ENCODE results near the gene RUNX2. TPM values are rescaled to one million over a fixed set of nuclear protein-coding genes. Genes with fewer than 3 reads are reported as not detected.

Gene RUNX2
- total RNA-seq, 1 donor from 2014 or later: 0.52 TPM

GRCh38 chr6:45426251-45426650, 98.1 kb downstream of the RUNX2 start:
- H3K4me1 ChIP-seq (ENCODE audit: control insufficient read depth in 3 of 3, insufficient read depth in 3 of 3, low read length in 3 of 3): peaks cover 12 to 19% (median 18%) of the 10 kb centered on the region in 3 donors
- H3K27ac ChIP-seq (ENCODE audit: low read depth, low read length): no peak overlapping the region
- H3K27me3 ChIP-seq (ENCODE audit: control insufficient read depth in 3 of 3, insufficient read depth in 3 of 3, low read length in 3 of 3): peaks cover 19 to 27% (median 20%) of the 10 kb centered on the region in 3 donors
- no peaks in the 10 kb centered on the region for H3K36me3 ChIP-seq (ENCODE audit: control insufficient read depth in 3 of 3, insufficient read depth in 3 of 3, low read length in 3 of 3)
- no peak overlapping the region for H3K9ac ChIP-seq (ENCODE audit: low read depth in 1 of 3, low read length in 3 of 3)
- no peaks in the 10 kb centered on the region for H3K9me3 ChIP-seq (ENCODE audit: control insufficient read depth in 3 of 3, low read length in 3 of 3)
- H3K4me3 ChIP-seq (ENCODE audit: low read length in 3 of 3): no peak overlapping the region

- Histone ChIP-seq H3K27ac (ENCODE audit: low read depth, low read length) (no peak overlapping the region), H3K27me3 (ENCODE audit: control insufficient read depth in 3 of 3, insufficient read depth in 3 of 3, low read length in 3 of 3) (peaks cover 9 to 17% (median 16%) of the 10 kb centered on the region in 3 donors), H3K4me1 (ENCODE audit: control insufficient read depth in 3 of 3, insufficient read depth in 3 of 3, low read length in 3 of 3) (peaks cover 7 to 9% (median 9%) of the 10 kb centered on the region in 3 donors), H3K36me3 (ENCODE audit: control insufficient read depth in 3 of 3, insufficient read depth in 3 of 3, low read length in 3 of 3) (no peaks in the 10 kb centered on the region), H3K4me3 (ENCODE audit: low read length in 3 of 3) (no peak overlapping the region), H3K9ac (ENCODE audit: low read depth in 1 of 3, low read length in 3 of 3) (no peak overlapping the region), H3K9me3 (ENCODE audit: control insufficient read depth in 3 of 3, low read length in 3 of 3) (no peaks in the 10 kb centered on the region)
These were observed 99.6 kb downstream of the RUNX2 start for GRCh38 chr6:45427726-45428125.

- no peaks in the 10 kb centered on the region for H3K9me3 ChIP-seq (ENCODE audit: control insufficient read depth in 3 of 3, low read length in 3 of 3)
- H3K27me3 ChIP-seq (ENCODE audit: control insufficient read depth in 3 of 3, insufficient read depth in 3 of 3, low read length in 3 of 3): peaks cover 0 to 8% (median 8%) of the 10 kb centered on the region in 3 donors
- no peaks in the 10 kb centered on the region for H3K36me3 ChIP-seq (ENCODE audit: control insufficient read depth in 3 of 3, insufficient read depth in 3 of 3, low read length in 3 of 3)
- H3K4me3 ChIP-seq (ENCODE audit: low read length in 3 of 3): no peak overlapping the region
- no peak overlapping the region for H3K27ac ChIP-seq (ENCODE audit: low read depth, low read length)
- H3K9ac ChIP-seq (ENCODE audit: low read depth in 1 of 3, low read length in 3 of 3): no peak overlapping the region
- no peaks in the 10 kb centered on the region for H3K4me1 ChIP-seq (ENCODE audit: control insufficient read depth in 3 of 3, insufficient read depth in 3 of 3, low read length in 3 of 3)
These were observed 100.6 kb downstream of the RUNX2 start for GRCh38 chr6:45428727-45429126.

GRCh38 chr6:45430590-45431202, 102.6 kb downstream of the RUNX2 start:
- Histone ChIP-seq H3K4me1 (ENCODE audit: control insufficient read depth in 3 of 3, insufficient read depth in 3 of 3, low read length in 3 of 3) (no peaks in the 10 kb centered on the region), H3K36me3 (ENCODE audit: control insufficient read depth in 3 of 3, insufficient read depth in 3 of 3, low read length in 3 of 3) (no peaks in the 10 kb centered on the region), H3K9me3 (ENCODE audit: control insufficient read depth in 3 of 3, low read length in 3 of 3) (no peaks in the 10 kb centered on the region), H3K27me3 (ENCODE audit: control insufficient read depth in 3 of 3, insufficient read depth in 3 of 3, low read length in 3 of 3) (no peaks in the 10 kb centered on the region), H3K9ac (ENCODE audit: low read depth in 1 of 3, low read length in 3 of 3) (no peak overlapping the region), H3K27ac (ENCODE audit: low read depth, low read length) (no peak overlapping the region), H3K4me3 (ENCODE audit: low read length in 3 of 3) (no peak overlapping the region)

- H3K4me3 ChIP-seq (ENCODE audit: low read length in 3 of 3): no peak overlapping the region
- no peaks in the 10 kb centered on the region for H3K36me3 ChIP-seq (ENCODE audit: control insufficient read depth in 3 of 3, insufficient read depth in 3 of 3, low read length in 3 of 3)
- H3K4me1 ChIP-seq (ENCODE audit: control insufficient read depth in 3 of 3, insufficient read depth in 3 of 3, low read length in 3 of 3): peaks cover 0 to under 1% (median 0%) of the 10 kb centered on the region in 3 donors
- H3K27ac ChIP-seq (ENCODE audit: low read depth, low read length): no peak overlapping the region
- H3K27me3 ChIP-seq (ENCODE audit: control insufficient read depth in 3 of 3, insufficient read depth in 3 of 3, low read length in 3 of 3): no peaks in the 10 kb centered on the region
- H3K9ac ChIP-seq (ENCODE audit: low read depth in 1 of 3, low read length in 3 of 3): no peak overlapping the region
- no peaks in the 10 kb centered on the region for H3K9me3 ChIP-seq (ENCODE audit: control insufficient read depth in 3 of 3, low read length in 3 of 3)
These were observed 103.4 kb downstream of the RUNX2 start for GRCh38 chr6:45431317-45432065.

- Histone ChIP-seq H3K36me3 (ENCODE audit: control insufficient read depth in 3 of 3, insufficient read depth in 3 of 3, low read length in 3 of 3) (no peaks in the 10 kb centered on the region), H3K9ac (ENCODE audit: low read depth in 1 of 3, low read length in 3 of 3) (no peak overlapping the region), H3K4me1 (ENCODE audit: control insufficient read depth in 3 of 3, insufficient read depth in 3 of 3, low read length in 3 of 3) (peaks cover 0 to 5% (median 0%) of the 10 kb centered on the region in 3 donors)
These were observed 104.8 kb downstream of the RUNX2 start for GRCh38 chr6:45432977-45433376.

GRCh38 chr6:45433533-45434380, 105.6 kb downstream of the RUNX2 start:
- Histone ChIP-seq H3K9ac (ENCODE audit: low read depth in 1 of 3, low read length in 3 of 3) (no peak overlapping the region), H3K36me3 (ENCODE audit: control insufficient read depth in 3 of 3, insufficient read depth in 3 of 3, low read length in 3 of 3) (no peaks in the 10 kb centered on the region), H3K27me3 (ENCODE audit: control insufficient read depth in 3 of 3, insufficient read depth in 3 of 3, low read length in 3 of 3) (no peaks in the 10 kb centered on the region), H3K27ac (ENCODE audit: low read depth, low read length) (no peak overlapping the region), H3K4me3 (ENCODE audit: low read length in 3 of 3) (no peak overlapping the region), H3K4me1 (ENCODE audit: control insufficient read depth in 3 of 3, insufficient read depth in 3 of 3, low read length in 3 of 3) (peaks cover 0 to 7% (median 0%) of the 10 kb centered on the region in 3 donors), H3K9me3 (ENCODE audit: control insufficient read depth in 3 of 3, low read length in 3 of 3) (no peaks in the 10 kb centered on the region)

More at GRCh38 chr6:45432977-45433376, 104.8 kb downstream of the RUNX2 start:
- H3K9me3 ChIP-seq (ENCODE audit: control insufficient read depth in 3 of 3, low read length in 3 of 3): no peaks in the 10 kb centered on the region
- H3K27me3 ChIP-seq (ENCODE audit: control insufficient read depth in 3 of 3, insufficient read depth in 3 of 3, low read length in 3 of 3): no peaks in the 10 kb centered on the region
- H3K4me3 ChIP-seq (ENCODE audit: low read length in 3 of 3): no peak overlapping the region
- H3K27ac ChIP-seq (ENCODE audit: low read depth, low read length): no peak overlapping the region

GRCh38 chr6:45434381-45434700, 106.2 kb downstream of the RUNX2 start:
- H3K9me3 ChIP-seq (ENCODE audit: control insufficient read depth in 3 of 3, low read length in 3 of 3): no peaks in the 10 kb centered on the region
- H3K27me3 ChIP-seq (ENCODE audit: control insufficient read depth in 3 of 3, insufficient read depth in 3 of 3, low read length in 3 of 3): no peaks in the 10 kb centered on the region
- peaks cover 0 to 7% (median 0%) of the 10 kb centered on the region in 3 donors for H3K4me1 ChIP-seq (ENCODE audit: control insufficient read depth in 3 of 3, insufficient read depth in 3 of 3, low read length in 3 of 3)
- no peak overlapping the region for H3K27ac ChIP-seq (ENCODE audit: low read depth, low read length)
- no peak overlapping the region for H3K9ac ChIP-seq (ENCODE audit: low read depth in 1 of 3, low read length in 3 of 3)
- H3K36me3 ChIP-seq (ENCODE audit: control insufficient read depth in 3 of 3, insufficient read depth in 3 of 3, low read length in 3 of 3): no peaks in the 10 kb centered on the region
- H3K4me3 ChIP-seq (ENCODE audit: low read length in 3 of 3): no peak overlapping the region

- H3K9ac ChIP-seq (ENCODE audit: low read depth in 1 of 3, low read length in 3 of 3): no peak overlapping the region
- H3K4me3 ChIP-seq (ENCODE audit: low read length in 3 of 3): no peak overlapping the region
- H3K9me3 ChIP-seq (ENCODE audit: control insufficient read depth in 3 of 3, low read length in 3 of 3): no peaks in the 10 kb centered on the region
- no peaks in the 10 kb centered on the region for H3K36me3 ChIP-seq (ENCODE audit: control insufficient read depth in 3 of 3, insufficient read depth in 3 of 3, low read length in 3 of 3)
- H3K4me1 ChIP-seq (ENCODE audit: control insufficient read depth in 3 of 3, insufficient read depth in 3 of 3, low read length in 3 of 3): peaks cover 0 to 7% (median 0%) of the 10 kb centered on the region in 3 donors
- no peaks in the 10 kb centered on the region for H3K27me3 ChIP-seq (ENCODE audit: control insufficient read depth in 3 of 3, insufficient read depth in 3 of 3, low read length in 3 of 3)
- peak overlapping the region; percentile 36 for H3K27ac ChIP-seq (ENCODE audit: low read depth, low read length)
These were observed 108.7 kb downstream of the RUNX2 start for GRCh38 chr6:45436544-45437438.

All from skeletal muscle tissue (tissue), 4 donors.